Kidney (tissue), 22 donors: ENCODE results near the gene SELL. TPM values are rescaled to one million over a fixed set of nuclear protein-coding genes. Genes with fewer than 3 reads are reported as not detected.

Experiments
- DNase-seq, 5 donors: peaks; one replicate each; pipeline ENCODE4 v3.0.0-alpha.2; 2013 to 2020
- FAIRE-seq: peaks from 2 replicates; lab custom pipeline; 2012; peaks lifted over from hg19 to GRCh38; lab: Jason Lieb, UNC
- H3K27ac ChIP-seq, 2 donors: one replicate each; pipeline ENCODE4 v1.7.0; 2013; ENCODE audit warnings: low read depth in 2 of 2, low read length in 2 of 2, inconsistent platforms in 1 of 2
- H3K27me3 ChIP-seq: one replicate; pipeline ENCODE4 v1.7.1; 2013; ENCODE audit warnings: low read length, inconsistent platforms; ENCODE audit not compliant: control insufficient read depth, insufficient read depth
- H3K36me3 ChIP-seq, 3 donors: one replicate each; pipeline versions ENCODE4 v1.7.0 to v1.7.1; 2013; ENCODE audit warnings: low read length in 3 of 3, control low read depth in 1 of 3, inconsistent platforms in 1 of 3; ENCODE audit not compliant: insufficient read depth in 3 of 3, control insufficient read depth in 2 of 3
- H3K4me1 ChIP-seq, 3 donors: one replicate each; pipeline versions ENCODE4 v1.7.0 to v1.7.1; 2013; ENCODE audit warnings: low read length in 3 of 3, inconsistent platforms in 1 of 3, low read depth in 1 of 3; ENCODE audit not compliant: control insufficient read depth in 2 of 3, insufficient read depth in 2 of 3
- H3K4me3 ChIP-seq, 3 donors: one replicate each; pipeline versions ENCODE4 v1.7.0 to v1.8.1; 2013; ENCODE audit warnings: low read length in 3 of 3, control low read depth in 1 of 3, inconsistent platforms in 1 of 3
- H3K9ac ChIP-seq, 3 donors: one replicate each; pipeline versions ENCODE4 v1.7.0 to v1.7.1; 2013; ENCODE audit warnings: low read length in 3 of 3, control low read depth in 1 of 3, inconsistent platforms in 1 of 3
- H3K9me3 ChIP-seq, 3 donors: one replicate each; pipeline versions ENCODE4 v1.7.0 to v1.7.1; 2013; ENCODE audit warnings: low read length in 3 of 3, control low read depth in 1 of 3, inconsistent platforms in 1 of 3; ENCODE audit not compliant: control insufficient read depth in 2 of 3, insufficient read depth in 1 of 3
- CTCF ChIP-seq: IDR thresholded peaks from 3 replicates; pipeline ENCODE4 v1.5.1; 2012; ENCODE audit warnings: mild to moderate bottlenecking, moderate library complexity, borderline replicate concordance; ENCODE audit not compliant: insufficient read depth; ENCODE audit errors: extremely low read depth
- intact Hi-C: fragments of 100-400 bp; cut with DNase I; formaldehyde crosslinking; loops from one replicate; pipeline ENCODE4 v1.11.1; 2022
- long read RNA-seq, 10 donors: library from polyadenylated mRNA in 1 of 10; unstranded in 1 of 10; transcript quantifications; one replicate each; pipeline ENCODE4 v2.0.0 and lab custom pipeline, GENCODE V29; 2021 to 2026
- polyA plus RNA-seq: library from polyadenylated mRNA; stranded (reverse); fragments of 350-450 nt; fragmentation: Illumina TruSeq; extraction: RNeasy Lipid Tissue Mini Kit (QIAGEN cat#74804); gene quantifications from one replicate; pipeline ENCODE4 v1.2.3, GENCODE V29; 2014; ENCODE audit warnings: low read depth, low replicate concordance; ENCODE audit not compliant: insufficient read depth
- total RNA-seq: library from RNA; stranded (reverse); fragmentation: NEBNext Ultra II Directional; extraction: Animal tissue kit (Norgen Biotek cat#: 25700); gene quantifications from one replicate; pipeline ENCODE4 v1.2.1, GENCODE V29; 2021
- donor health status: control.
- donor health status: control.
- donor health status: control.
- donor health status: control.
- donor health status: control.
- donor health status: DM: yes; HTN: yes; CAD: no.
- donor health status: Normal renal cell carcinoma (clear cell type).

Gene SELL
- total RNA-seq: 9.8 TPM
- 1.3 TPM for polyA plus RNA-seq
- long read RNA-seq, donor 1, partial matches to known transcripts: 0 of 1 reads
- long read RNA-seq, donor 1, other reads (novel, unspliced or antisense): 0 of 1 reads
- long read RNA-seq, donor 2, partial matches to known transcripts: 0 of 2 reads
- long read RNA-seq, donor 2, other reads (novel, unspliced or antisense): 0 of 2 reads
- long read RNA-seq, donor 3: 0 reads
- long read RNA-seq, donor 4: 0 reads
- long read RNA-seq, donor 5: 0 reads
- long read RNA-seq, donor 6, partial matches to known transcripts: 0 of 1 reads
- long read RNA-seq, donor 6, other reads (novel, unspliced or antisense): 0 of 1 reads
- long read RNA-seq, donor 7, transcript SELL-201 (9 exons, 2,436 nt): major isoform, 7 of 7 reads
- long read RNA-seq, donor 7, partial matches to known transcripts: 0 of 7 reads
- long read RNA-seq, donor 7, other reads (novel, unspliced or antisense): 0 of 7 reads
- long read RNA-seq, donor 8: 0 reads
- long read RNA-seq, donor 9: 0 reads
- long read RNA-seq, donor 10, partial matches to known transcripts: 0 of 2 reads
- long read RNA-seq, donor 10, other reads (novel, unspliced or antisense): 0 of 2 reads

GRCh38 chr1:169711469-169712308 is at the start of gene SELL:
SELL (minus strand) TSS chr1:169711620; CDS start chr1:169711498, 122 bp downstream.
- TF ChIP-seq CTCF: peak; percentile 83
- H3K4me1 ChIP-seq: peaks cover 0 to 5% (median 0%) of the 10 kb centered on the region in 3 donors
- H3K36me3 ChIP-seq: no peaks in the 10 kb centered on the region
- peak within 1 kb of the TSS in 2 of 3 donors; percentile 46 to 48 for H3K4me3 ChIP-seq
- DNase-seq (peak in 4 of 5 donors; percentile 53 to 83 (median 64)), FAIRE-seq (peak; percentile 72)
- H3K27me3 ChIP-seq: no peaks in the 10 kb centered on the region
- H3K9me3 ChIP-seq: no peaks in the 10 kb centered on the region
- no peak within 1 kb of the TSS for H3K27ac ChIP-seq
- no peak within 1 kb of the TSS for H3K9ac ChIP-seq
- intact Hi-C loops: no loop called here

DNA sequence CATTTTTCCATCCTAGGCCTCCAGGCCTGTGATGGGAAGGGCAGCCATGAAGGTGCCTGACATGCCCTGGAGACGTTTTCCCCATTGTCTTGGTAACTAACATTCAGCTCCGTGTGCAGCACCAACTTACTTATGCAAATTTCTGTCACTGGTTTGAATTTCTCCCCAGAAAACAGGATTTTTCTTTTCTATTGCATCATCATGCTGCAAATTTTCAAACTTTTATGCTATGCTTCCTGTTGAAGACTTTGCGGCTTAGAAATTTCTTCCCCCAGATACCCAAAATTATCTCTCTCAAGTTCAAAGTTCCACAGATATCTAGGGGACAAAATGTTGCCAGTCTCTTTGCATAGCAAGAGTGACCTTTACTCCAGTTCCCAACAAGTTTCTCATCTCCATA is 47.6 kb upstream of the SELL start:
- no peaks in the 10 kb centered on the region for H3K9me3 ChIP-seq
- H3K27me3 ChIP-seq: no peaks in the 10 kb centered on the region
- TF ChIP-seq CTCF: no peak
- no peaks in the 10 kb centered on the region for H3K36me3 ChIP-seq
- no peak for FAIRE-seq
- H3K4me1 ChIP-seq: no peaks in the 10 kb centered on the region
- H3K9ac ChIP-seq: no peak overlapping the region
- intact Hi-C loops: no loop called here
- no peak overlapping the region for H3K4me3 ChIP-seq
- DNase-seq: no peak
- no peak overlapping the region for H3K27ac ChIP-seq

DNA sequence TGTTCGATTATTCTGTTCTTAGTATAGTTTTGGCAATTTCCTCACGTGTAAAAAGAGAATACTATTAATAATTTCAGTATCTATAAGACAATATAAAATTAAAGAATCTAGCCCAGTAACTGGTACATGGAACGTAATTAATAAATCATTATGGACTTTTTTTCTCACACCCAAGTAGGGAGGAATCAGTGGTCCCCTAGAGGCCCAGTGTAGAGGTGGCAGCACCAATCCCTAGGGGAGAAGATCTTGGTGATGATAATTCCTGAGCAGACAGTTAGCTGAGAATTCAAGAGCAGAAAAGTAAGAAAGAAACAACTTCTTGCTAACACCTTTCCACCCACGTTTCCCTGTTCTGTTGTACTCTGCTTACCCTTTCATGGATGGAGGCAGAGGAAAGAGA is 42.1 kb upstream of the SELL start:
- intact Hi-C loops: no loop called here
- DNase-seq: no peak
- Histone ChIP-seq H3K4me3 (no peak overlapping the region), H3K9ac (no peak overlapping the region), H3K27ac (no peak overlapping the region), H3K9me3 (no peaks in the 10 kb centered on the region), H3K27me3 (no peaks in the 10 kb centered on the region), H3K4me1 (no peaks in the 10 kb centered on the region), H3K36me3 (no peaks in the 10 kb centered on the region)
- no peak for FAIRE-seq
- TF ChIP-seq CTCF: no peak
